ENCODE data around the gene AHCYL2. TPM values are rescaled to one million over a fixed set of nuclear protein-coding genes. Genes with fewer than 3 reads are reported as not detected.
"Not testable (repeated sequence)": the region's sequence is repeated elsewhere in the genome, so short reads cannot be mapped to it uniquely, and the experiment has no call there.

Gene AHCYL2
- polyA plus RNA-seq, 10 donors: 10.6 to 19.7 (median 15.6) TPM

DNA sequence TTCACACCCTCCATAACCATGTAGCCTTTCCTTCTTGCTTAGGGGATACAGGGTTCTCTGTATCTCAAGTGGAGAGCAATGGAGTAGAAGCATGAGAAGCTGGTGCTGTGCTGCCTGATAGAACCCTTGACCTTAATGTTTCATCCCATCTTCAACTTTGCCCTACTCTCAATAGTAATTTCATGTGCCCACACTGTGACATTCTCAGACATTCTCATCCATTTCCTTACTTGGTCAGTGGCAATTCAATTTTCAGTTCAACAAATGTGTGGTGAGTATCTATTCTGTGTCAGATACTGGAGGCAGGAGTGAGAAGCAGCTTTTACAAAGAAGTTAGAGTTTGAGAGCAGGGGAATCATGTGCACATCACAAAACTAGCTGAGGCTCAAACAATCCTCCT, 225.5 kb downstream of the AHCYL2 start:
- no peak for DNase-seq

DNA sequence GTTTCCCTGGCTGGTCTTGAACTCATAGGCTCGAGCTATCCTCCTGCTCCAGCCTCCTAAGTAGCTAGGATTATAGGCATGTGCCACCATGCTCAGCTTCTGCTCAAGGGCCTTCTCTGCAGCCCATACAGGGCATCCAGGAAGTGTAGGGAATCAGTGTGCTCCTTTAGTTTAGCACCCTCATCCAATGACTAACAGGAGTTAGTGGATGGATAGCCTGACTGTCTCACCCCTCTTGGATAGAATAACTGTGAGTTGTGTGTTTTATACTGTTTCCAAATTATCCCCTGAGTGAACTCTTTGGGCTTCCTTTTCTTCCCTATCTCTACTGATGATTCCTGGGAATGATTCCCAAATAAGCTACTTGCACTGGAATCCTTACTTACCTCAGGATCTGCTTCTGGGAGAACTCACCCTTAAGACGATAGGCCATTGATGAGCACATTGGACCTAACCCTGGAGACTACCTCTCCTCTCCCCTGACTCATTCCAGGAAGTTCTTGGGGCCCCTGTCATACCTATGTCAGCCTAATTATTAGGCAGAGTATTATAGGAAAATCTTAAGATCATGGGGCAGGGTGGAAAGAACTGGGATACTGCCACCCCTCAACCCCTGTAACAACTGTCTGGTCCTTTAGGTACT, 227.9 kb downstream of the AHCYL2 start:
- no peak for DNase-seq

DNA sequence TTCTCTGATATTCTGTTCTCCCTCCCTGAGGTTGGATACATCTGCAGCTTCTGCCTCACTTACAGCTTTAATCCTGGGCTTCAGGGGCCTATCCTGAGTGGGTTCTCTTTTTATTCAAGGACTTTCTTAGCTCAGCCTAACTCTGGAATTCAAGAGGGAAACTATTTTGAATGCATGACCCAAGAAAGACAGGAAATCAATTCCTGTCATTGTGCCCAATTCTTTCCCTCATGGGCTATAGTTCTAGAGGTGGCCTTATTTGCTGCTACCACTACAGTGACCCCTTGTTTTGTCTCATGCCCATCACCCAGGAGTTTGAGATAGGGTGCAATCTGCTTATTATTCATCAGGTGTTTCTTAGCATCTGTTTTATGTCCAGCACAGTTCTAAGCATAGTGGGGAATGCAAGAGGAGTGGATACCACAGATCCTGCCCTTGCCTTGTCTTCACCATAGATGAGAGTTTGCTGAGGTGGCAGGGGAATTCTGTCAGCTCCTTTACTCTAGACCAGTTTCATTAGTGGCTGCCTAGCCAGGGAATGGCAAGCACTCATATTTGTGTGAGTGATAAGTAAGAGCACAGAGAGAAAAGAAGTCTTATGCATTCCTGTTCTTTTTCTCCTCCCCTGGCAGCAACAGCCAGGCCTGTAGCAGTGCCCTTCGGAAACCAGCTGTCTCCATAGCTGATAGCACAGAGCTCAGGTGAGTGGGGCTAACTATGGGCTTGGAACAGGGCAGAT, 228.8 kb downstream of the AHCYL2 start:
- DNase-seq: no peak

DNA sequence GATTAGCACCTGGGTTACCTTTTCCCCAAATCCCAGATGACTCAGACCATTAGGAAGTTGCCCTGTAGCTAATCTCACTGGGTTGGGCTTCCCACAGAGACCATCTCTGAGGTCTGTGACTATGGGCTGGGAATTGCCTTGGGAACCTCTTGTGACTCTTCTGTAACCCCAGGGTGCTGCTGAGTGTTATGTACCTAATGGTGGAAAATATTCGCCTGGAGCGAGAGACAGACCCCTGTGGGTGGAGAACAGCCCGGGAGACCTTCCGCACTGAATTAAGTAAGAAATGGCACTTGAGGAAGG, 229.4 kb downstream of the AHCYL2 start:
- no peak for DNase-seq

DNA sequence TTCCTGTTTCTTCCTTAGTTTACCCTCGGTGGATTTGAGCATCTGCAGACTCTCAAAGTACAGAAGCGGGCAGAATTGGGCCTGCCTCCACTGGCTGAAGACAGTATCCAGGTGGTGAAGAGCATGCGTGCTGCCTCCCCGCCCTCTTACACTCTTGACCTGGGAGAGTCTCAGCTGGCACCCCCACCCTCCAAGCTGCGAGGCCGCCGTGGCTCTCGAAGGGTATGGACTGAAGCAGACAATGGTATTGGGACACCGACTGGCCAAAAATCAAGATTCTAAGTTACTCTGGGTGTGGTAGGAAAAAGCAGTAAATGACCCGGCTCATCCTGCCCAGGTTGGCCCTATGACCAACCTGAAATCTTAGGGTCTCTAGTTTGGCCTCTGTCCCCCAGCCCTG, 231.6 kb downstream of the AHCYL2 start:
- DNase-seq: no peak

DNA sequence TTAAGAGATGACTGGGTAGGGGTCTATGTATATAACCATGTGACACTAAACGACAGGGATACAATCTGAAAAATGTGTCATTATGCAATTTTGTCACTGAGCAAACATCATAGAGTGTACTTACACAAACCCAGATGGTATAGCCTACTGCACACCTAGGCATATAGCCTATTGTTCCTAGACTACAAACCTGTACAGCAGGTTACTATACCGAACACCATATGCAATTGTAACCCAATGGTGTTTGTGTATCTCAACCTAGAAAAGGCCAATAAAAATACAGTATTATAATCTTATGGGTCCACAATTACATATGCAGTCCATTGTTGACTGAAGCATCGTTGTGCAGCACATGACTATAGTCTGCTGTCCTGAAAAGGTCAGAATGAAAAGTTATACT, 232.3 kb downstream of the AHCYL2 start:
- DNase-seq: no peak

DNA sequence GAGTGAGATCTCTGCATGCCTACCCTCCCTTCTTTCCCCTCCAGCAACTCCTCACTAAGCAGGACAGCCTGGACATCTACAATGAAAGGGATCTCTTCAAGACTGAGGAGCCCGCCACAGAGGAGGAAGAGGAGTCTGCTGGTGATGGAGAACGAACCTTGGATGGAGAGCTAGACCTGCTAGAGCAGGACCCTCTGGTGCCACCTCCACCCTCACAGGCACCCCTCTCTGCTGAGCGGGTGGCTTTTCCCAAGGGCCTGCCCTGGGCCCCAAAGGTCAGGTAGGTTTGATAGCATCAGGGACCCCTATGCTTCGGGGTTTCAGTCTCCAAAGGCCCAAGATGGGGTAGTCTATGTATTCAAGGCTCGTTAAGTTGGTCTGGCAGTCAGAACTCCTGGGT, 233.3 kb downstream of the AHCYL2 start:
- no peak for DNase-seq

DNA sequence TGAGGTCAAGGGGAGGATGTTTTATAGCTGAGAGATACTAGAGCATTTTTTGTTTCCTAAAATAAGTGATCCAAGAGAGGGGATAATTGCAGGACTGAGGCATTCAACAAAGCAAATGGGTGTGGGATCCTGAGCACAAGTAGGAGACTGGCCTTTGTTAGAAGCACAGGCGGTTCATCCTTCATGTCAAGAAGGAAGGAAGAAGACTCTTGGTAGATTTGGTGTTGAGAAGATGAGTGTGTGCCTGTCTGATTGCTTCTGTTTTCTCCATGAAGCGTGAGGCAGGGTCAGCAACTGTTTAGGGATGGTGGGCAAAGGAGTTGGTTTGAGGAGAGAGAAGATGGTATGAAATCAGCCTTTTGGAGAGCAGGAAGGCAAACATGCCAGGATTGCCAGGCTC, 237.0 kb downstream of the AHCYL2 start:
- no peak for DNase-seq

DNA sequence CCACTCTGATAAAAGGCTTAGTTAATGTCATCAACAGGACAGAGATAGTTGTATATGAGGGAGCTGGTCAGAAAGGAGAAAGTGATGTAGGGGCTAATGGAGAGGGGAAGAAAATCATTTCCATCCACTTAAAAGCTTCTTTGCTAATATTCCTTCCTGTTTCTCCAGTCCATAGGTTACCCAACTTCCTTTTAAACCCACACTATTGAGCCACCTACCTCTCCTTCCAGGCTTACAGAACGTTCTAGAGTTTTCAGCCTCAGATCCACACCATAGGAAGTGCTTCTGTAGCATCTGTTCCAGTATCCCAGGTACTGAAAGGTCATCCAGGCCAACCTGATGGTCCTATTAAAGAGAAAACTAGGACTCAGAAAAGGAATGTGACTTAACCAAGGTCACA, 237.6 kb downstream of the AHCYL2 start:
- DNase-seq: no peak

DNA sequence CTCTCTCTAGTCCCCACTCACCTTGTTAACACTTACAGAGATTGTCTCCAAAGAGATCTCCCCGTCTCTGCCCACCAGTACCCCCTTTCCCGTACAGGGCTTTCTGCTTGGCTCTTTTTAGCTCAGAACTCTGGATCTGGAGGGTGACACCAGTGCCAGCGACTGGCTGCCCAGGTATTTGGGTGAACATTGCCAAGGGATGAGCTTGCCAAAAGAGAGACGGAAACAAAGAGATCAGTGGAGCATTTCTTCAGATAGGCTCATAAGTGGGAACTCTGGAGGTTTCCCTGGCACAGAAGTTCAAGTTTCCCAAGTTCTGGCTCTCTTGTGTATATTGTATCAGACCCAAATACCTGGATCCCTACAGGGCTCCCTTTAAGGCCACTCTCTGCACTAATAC, 239.4 kb downstream of the AHCYL2 start:
- no peak for DNase-seq

DNA sequence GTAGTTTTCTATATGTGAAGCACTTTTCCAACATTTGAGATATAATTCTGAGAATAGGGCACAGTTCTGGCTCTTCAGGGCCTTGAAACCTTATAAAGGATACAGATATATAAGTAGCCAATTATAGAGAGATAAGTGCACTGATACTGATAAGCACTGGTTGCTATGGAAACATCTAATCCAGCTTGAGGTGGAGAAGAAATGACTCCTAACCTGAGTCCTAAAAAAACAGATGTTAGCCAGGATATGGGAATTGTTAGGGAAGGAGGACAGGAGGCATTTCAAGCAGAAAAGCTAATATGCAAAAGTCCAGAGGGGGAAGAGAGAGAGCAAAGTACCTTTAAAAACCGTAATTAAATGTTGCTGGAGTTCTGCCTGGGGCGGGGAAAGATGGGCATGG, 240.2 kb downstream of the AHCYL2 start:
- no peak for DNase-seq

DNA sequence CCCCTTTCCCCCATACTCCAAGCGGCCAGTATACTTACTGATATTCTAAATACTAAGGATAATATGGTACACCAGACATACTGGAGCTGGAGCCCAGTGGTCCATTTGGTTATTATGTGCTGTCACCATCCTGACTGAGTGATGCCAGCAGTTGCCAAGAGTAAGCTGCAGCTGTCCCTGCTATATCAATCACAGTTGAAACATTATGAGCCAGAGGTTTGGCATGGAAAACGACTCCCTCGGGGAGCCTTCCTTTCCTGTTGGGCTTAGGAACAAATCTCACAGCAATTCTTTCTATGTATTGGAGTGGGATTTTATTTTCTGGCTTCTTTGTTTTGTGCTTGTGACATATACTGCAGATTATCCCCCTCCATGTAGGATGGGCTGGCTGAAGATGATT, 242.0 kb downstream of the AHCYL2 start:
- DNase-seq: peak; percentile 40 to 54 (median 49)

DNA sequence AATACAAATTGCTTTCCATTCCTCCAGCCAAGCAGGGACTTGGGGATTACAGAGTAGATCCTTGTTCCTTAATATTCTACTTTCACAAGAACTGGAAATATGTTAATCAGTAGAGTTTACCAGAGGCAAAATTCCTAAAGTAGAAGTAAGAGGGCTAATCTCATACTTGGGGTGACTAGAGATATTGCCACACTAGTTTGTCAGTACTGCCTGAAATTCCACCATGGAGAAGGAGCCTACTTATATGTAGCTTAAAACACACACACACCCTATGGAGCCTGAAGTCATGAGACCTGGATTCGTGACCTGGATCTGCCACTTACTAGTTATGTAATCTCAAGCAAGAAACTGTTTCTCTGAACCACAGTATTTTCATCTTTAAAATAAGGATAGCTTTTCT, 243.3 kb downstream of the AHCYL2 start:
- no peak for DNase-seq

DNA sequence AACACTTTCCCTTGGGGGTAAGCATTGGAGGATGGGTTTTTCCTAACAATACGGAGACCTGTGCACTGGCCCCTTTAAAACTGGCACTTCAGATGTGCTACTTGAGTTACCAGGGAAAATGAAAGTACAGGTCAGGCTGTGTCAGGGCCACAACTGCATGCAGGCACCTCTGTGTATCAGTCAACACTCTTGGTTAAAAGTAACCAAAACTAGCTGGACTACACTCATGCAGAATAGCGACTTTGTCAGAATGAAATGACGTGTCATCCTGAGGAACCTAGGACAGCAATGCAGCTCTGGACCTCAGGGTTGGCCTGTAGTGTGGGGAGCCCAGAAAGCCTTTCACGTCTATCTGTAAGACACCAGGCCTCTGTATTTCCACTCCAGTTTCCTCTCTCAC, 243.7 kb downstream of the AHCYL2 start:
- no peak for DNase-seq

DNA sequence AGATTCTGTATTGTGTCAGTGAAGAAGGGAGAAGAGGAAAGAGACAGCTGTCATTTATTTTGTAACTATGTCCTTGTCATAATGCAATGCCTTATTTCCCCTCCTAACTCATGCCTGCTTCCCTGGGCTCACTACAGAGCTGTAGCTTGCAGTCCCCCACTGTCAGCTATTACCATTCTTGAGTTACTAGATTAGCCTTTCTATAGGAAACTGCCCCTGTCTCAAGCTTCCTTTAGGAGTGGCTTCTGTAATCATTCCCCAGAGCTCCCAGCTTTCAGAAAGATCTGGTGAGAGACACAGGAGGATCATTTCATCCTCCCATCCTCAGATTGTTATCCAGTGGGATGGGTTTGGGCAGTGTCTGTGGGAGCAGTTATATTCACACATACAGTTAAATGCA, 245.1 kb downstream of the AHCYL2 start:
- no peak for DNase-seq

DNA sequence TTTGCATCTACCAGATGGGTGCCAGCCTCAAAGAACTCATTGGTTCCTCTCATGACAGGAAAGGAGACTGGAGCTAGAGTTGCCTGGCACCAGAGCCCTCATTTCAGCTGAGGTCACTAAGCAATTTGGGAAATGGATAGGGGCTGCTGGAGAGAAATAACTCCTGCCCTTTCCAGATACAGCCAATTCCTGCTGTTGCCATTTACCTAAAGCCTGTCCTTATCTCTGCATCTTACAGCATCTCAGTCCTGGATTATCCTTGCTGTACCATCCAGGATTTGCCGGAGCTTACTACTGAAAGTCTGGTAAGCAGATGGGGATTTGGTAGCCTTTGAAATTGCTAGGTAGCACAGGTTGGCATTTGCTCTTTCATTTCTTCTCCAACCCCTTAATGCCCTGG, 245.6 kb downstream of the AHCYL2 start:
- DNase-seq: no peak

DNA sequence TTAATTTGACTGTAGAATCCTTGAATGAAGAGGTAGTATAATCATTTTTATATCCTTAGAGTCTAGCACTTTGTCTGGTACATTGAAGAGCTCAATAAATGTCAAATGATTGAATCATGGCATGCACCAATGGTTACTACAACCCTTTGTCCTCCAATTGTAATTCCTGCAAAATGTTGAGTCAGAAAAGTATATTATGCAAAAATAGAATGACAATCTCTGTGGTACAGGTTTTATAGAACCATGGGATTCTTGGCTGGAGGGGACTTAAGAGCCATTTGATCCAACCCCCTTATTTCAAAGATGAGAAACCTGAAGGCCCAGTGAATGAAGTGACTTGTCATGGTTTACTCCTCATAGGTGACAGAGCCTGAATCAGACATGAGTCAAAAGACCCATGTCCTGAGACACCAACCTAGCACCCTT, 246.6 kb downstream of the AHCYL2 start:
- DNase-seq: no peak

DNA sequence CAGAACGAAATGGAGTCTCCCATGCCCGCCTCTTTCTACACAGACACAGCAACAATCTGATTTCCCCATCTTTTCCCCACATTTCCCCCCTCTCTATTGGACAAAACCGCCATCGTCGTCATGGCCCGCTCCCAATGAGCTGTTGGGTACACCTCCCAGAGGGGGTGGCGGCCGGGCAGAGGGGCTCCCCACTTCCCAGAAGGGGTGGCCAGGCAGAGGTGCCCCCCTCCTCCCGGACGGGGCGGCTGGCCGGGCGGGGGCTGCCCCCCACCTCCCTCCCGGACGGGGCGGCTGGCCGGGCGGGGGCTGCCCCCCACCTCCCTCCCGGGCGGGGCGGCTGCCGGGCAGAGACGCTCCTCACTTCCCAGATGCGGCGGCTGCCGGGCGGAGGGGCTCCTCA, 251.1 kb downstream of the AHCYL2 start:
- not testable (repeated sequence) for DNase-seq

DNA sequence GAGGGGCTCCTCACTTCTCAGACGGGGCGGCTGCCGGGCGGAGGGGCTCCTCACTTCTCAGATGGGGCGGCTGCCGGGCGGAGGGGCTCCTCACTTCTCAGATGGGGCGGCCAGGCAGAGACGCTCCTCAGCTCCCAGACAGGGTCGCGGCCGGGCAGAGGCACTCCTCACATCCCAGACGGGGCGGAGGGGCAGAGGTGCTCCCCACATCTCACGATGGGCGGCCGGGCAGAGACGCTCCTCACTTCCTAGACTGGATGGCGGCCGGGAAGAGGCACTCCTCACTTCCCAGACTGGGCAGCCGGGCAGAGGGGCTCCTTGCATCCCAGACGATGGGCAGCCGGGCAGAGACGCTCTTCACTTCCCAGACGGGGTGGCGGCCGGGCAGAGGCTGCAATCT, 251.6 kb downstream of the AHCYL2 start:
- DNase-seq: not testable (repeated sequence)

Other genes with a start within 250 kb of the AHCYL2 start
- gene TNPO3, start 169.9 kb upstream of the AHCYL2 start, polyA plus RNA-seq (ENCODE audit: insufficient read length in 10 of 10): 10 to 100 TPM; 26.1 to 34.7 (median 29.1) TPM
- 10 to 100 TPM; 19.3 to 40.6 (median 36.8) TPM for gene TSPAN33, start 80.3 kb upstream of the AHCYL2 start, polyA plus RNA-seq (ENCODE audit: insufficient read length in 10 of 10)
- 10 to 100 TPM; 36.7 to 64.5 (median 42.1) TPM for gene SMO, start 36.4 kb upstream of the AHCYL2 start, polyA plus RNA-seq (ENCODE audit: insufficient read length in 10 of 10)
- gene STRIP2, start 209.4 kb downstream of the AHCYL2 start, polyA plus RNA-seq (ENCODE audit: insufficient read length in 10 of 10): 1 to 10 TPM; 4.2 to 9.7 (median 6.4) TPM